ENCODE measurements around the gene SEC63.

SEC63 gene

DNA sequence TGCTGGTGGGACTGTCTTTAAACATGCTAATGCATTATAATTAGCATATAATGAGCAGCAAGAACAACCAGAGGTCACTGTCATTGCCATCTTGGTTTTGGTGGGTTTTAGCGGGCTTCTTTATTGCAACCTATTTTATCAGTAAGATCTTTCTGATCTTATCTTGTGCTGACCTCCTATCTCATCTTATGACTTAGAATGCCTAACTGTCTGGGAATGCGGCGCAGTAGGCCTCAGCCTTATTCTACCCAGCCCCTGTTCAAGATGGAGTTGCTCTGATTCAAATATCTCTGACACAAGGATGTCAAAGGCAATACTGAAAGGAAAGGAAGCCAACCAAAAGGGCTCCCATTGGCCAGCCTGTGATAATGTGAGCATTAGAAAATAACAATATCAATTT lies 29.8 kb upstream of the SEC63 start:
- CTCF ChIA-PET: no interaction called here
- H3K27ac ChIP-seq: no peak overlapping the region
- POLR2A ChIA-PET (ENCODE audit: low non-redundant PET): no interaction called here
- no peak for DNase-seq (ENCODE audit: low spot score)
- TF ChIP-seq, protein P1, sequence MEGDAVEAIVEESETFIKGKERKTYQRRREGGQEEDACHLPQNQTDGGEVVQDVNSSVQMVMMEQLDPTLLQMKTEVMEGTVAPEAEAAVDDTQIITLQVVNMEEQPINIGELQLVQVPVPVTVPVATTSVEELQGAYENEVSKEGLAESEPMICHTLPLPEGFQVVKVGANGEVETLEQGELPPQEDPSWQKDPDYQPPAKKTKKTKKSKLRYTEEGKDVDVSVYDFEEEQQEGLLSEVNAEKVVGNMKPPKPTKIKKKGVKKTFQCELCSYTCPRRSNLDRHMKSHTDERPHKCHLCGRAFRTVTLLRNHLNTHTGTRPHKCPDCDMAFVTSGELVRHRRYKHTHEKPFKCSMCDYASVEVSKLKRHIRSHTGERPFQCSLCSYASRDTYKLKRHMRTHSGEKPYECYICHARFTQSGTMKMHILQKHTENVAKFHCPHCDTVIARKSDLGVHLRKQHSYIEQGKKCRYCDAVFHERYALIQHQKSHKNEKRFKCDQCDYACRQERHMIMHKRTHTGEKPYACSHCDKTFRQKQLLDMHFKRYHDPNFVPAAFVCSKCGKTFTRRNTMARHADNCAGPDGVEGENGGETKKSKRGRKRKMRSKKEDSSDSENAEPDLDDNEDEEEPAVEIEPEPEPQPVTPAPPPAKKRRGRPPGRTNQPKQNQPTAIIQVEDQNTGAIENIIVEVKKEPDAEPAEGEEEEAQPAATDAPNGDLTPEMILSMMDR (conservative IDR thresholded peaks at IDR 0.05; ENCODE audit: low read depth): no peak

DNA sequence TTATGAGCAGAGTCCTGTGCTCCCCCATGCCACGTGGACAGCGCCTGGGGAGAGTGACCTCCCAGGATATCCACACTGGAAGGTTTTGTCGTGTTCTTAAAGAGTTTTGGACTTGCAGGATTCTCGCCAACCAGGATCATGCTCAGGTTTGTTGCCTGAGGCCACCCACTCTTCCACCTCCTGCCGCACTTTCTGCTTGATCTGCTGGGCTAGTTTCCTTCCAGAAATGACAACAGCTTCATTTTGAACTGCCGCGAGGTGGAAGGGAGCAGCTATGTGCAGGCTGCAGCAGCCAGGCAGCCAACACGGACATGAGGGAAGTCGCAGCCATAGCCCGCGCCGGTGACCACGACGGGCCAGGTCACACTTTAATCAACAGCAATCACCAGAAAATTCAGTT lies 27.7 kb upstream of the SEC63 start:
- CTCF ChIA-PET: interaction anchor here (0.6 kb wide), 1 partner anchor 118 kb away, joined by 6 read pairs; no protein-coding TSS in a partner anchor
- H3K27ac ChIP-seq: no peak overlapping the region
- POLR2A ChIA-PET (ENCODE audit: low non-redundant PET): no interaction called here
- TF ChIP-seq, protein P1 (conservative IDR thresholded peaks at IDR 0.05; ENCODE audit: low read depth): no peak
- no peak for DNase-seq (ENCODE audit: low spot score)

DNA sequence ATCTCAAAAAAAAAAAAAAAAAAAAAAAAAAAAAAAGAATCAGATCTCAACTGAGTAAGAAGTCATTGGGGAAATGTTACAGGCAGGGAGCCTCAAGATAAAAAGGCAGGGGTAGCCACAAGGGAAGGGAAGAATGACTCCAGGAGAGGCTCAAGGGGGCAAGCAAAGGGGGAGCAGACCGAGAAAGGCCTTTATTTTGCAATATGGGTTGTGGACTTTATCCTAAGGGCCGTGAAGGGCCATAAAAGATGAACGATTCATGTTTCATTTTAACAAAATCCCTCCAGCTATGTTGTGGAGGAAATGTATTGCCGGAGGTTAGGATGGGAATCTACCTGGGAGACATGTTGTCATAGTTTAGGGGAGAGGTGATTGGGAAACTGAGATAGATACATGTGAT lies 25.8 kb upstream of the SEC63 start:
- no peak overlapping the region for H3K27ac ChIP-seq
- CTCF ChIA-PET: interaction anchor here (0.6 kb wide), 1 partner anchor 548 kb away, joined by 4 read pairs; no protein-coding TSS in a partner anchor
- POLR2A ChIA-PET (ENCODE audit: low non-redundant PET): no interaction called here
- no peak for DNase-seq (ENCODE audit: low spot score)
- TF ChIP-seq, protein P1 (conservative IDR thresholded peaks at IDR 0.05; ENCODE audit: low read depth): no peak

DNA sequence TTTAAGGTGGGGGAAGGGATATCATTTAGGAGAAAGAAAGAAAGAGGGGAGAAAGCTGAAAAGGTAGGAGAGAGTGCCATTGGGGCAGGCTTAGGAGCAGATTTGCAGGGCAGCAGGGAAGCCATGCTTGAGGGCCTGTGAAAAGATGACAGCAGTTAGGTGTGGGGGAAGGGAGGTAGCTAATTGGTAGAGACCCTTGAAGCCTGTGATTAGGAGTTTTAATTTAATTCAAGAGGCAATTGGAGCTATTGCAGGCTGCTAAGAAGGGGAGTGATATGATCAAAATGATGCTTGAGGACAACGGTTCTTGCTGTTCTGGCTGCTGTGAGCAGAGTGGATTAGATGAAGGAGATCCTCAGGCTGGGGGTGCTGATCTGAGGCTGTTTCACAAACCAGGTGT lies 24.5 kb upstream of the SEC63 start:
- H3K27ac ChIP-seq: no peak overlapping the region
- POLR2A ChIA-PET (ENCODE audit: low non-redundant PET): no interaction called here
- TF ChIP-seq, protein P1 (conservative IDR thresholded peaks at IDR 0.05; ENCODE audit: low read depth): no peak
- DNase-seq (ENCODE audit: low spot score): no peak
- CTCF ChIA-PET: interaction anchor here (0.6 kb wide), 2 partner anchors 91 to 331 kb away, joined by 3 read pairs; no protein-coding TSS in a partner anchor

DNA sequence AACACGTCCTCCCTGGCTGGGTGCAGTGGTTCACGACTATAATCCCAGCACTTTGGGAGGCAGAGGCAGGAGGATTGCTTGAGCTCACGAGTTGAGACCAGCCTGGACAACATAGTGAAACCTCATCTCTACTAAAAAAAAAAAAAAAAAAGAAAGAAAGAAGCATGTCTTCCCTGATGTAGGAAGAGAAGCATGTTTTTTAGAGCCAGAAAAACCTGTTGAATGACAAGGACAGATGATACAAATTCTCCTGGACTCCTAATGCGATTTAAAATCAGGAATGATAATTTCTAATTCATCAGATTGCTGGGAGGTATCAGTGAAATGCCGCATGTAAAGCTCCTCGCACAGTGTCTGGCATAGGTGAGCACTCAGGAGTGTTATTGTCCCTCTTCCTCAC lies 23.7 kb upstream of the SEC63 start:
- ChIA-PET CTCF (interaction anchor here (0.6 kb wide), 1 partner anchor 332 kb away, joined by 3 read pairs; no protein-coding TSS in a partner anchor), POLR2A (ENCODE audit: low non-redundant PET) (no interaction called here)
- DNase-seq (ENCODE audit: low spot score): no peak
- no peak overlapping the region for H3K27ac ChIP-seq
- TF ChIP-seq, protein P1 (conservative IDR thresholded peaks at IDR 0.05; ENCODE audit: low read depth): no peak

DNA sequence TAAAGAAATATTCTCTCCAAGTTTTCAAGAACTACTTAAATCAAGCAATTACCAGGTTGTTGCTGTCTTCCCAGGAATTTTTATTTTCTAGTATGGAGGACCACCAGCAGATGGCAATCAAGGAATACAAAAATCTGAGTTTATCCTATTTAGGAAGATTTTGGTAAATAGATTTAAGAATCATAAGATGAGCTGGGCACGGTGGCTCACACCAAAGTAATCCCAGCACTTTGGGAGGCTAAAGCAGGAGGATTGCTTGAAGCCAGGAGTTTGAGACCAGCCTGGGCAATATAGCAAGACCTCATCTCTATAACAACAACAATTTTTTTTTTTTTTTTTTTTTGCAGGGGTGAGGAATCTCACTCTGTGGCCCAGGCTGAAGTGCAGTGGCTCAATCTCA lies 19.3 kb upstream of the SEC63 start:
- CTCF ChIA-PET: interaction anchor here (0.7 to 1.1 kb wide), 4 partner anchors 71 to 549 kb away, joined by 3 to 5 read pairs (median 4); no protein-coding TSS in a partner anchor

More for the DNA sequence above, 19.3 kb upstream of the SEC63 start:
- H3K27ac ChIP-seq: no peak overlapping the region
- TF ChIP-seq, protein P1 (conservative IDR thresholded peaks at IDR 0.05; ENCODE audit: low read depth): peak; percentile 49
- POLR2A ChIA-PET (ENCODE audit: low non-redundant PET): no interaction called here
- peak; percentile 28 for DNase-seq (ENCODE audit: low spot score)
